KMS-11 (cell line): ENCODE results near the gene DPP10.
"Not testable (repeated sequence)": the region's sequence is repeated elsewhere in the genome, so short reads cannot be mapped to it uniquely, and the experiment has no call there.

Source experiments
- H2AFZ ChIP-seq: fragments of 200-600 bp; sonication (generic); 2 replicates; pipeline ENCODE4 v1.6.1; 2016; ENCODE audit warnings: antibody characterized with exemption, mixed run types, low read depth
- H3K27ac ChIP-seq: fragments of 200-600 bp; sonication (generic); 2 replicates; pipeline ENCODE4 v1.6.1; 2016; ENCODE audit warnings: mild to moderate bottlenecking, mixed run types
- H3K27me3 ChIP-seq: fragments of 200-600 bp; sonication (generic); 2 replicates; pipeline ENCODE4 v1.6.1; 2017; ENCODE audit warnings: mild to moderate bottlenecking, low read depth, mixed run types, moderate library complexity; ENCODE audit not compliant: insufficient read depth
- H3K36me3 ChIP-seq: fragments of 200-600 bp; sonication (generic); 2 replicates; pipeline ENCODE4 v1.6.1; 2017; ENCODE audit warnings: mild to moderate bottlenecking, mixed run types; ENCODE audit not compliant: insufficient read depth
- H3K4me1 ChIP-seq: fragments of 200-600 bp; sonication (generic); 2 replicates; pipeline ENCODE4 v1.6.1; 2016; ENCODE audit warnings: mild to moderate bottlenecking, low read depth, mixed run types; ENCODE audit not compliant: poor library complexity, severe bottlenecking
- H3K4me2 ChIP-seq: fragments of 200-600 bp; sonication (generic); 2 replicates; pipeline ENCODE4 v1.7.0; 2016; ENCODE audit warnings: mild to moderate bottlenecking, mixed run types
- H3K4me3 ChIP-seq: fragments of 200-600 bp; sonication (generic); IDR thresholded peaks from 2 replicates; pipeline ENCODE4 v1.6.1; 2017; ENCODE audit warnings: low read depth, low read length, mixed read lengths; ENCODE audit not compliant: insufficient read depth
- H3K79me2 ChIP-seq: fragments of 200-600 bp; sonication (generic); 2 replicates; pipeline ENCODE4 v1.6.1; 2016; ENCODE audit warnings: low read depth, mixed run types; ENCODE audit not compliant: insufficient read depth
- H3K9ac ChIP-seq: fragments of 200-600 bp; sonication (generic); 2 replicates; pipeline ENCODE4 v1.6.1; 2016; ENCODE audit warnings: mild to moderate bottlenecking, mixed run types
- H4K20me1 ChIP-seq: fragments of 200-600 bp; sonication (generic); 2 replicates; pipeline ENCODE4 v1.6.1; 2016; ENCODE audit warnings: mild to moderate bottlenecking, mixed run types; ENCODE audit not compliant: insufficient read depth
- CTCF ChIP-seq: fragments of 200-600 bp; sonication (generic); conservative IDR thresholded peaks from 2 replicates; pipeline ENCODE4 v1.6.1; 2017; ENCODE audit warnings: low read depth, mild to moderate bottlenecking, antibody characterized with exemption, low read length, moderate library complexity, mixed read lengths

DPP10 gene

DNA sequence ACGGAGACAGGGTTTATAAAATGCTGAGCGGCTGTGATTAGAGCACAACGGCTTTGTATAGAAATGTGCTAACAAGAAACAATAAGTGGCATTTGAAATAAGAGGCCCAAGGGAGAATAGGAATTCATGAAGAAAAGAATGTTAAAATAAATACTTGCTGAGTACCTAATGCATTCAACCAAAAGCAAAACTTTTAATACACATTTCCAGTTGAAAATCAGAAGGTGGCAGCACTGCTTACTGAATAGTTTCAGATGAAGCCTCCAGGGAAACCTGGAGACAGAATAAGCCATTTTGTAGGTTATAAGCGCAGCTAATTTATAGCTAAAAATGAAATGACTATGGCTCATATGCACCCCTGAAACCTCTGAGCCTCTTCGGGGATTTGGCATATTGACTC lies 286.6 kb downstream of the DPP10 start:
- Histone ChIP-seq H2AFZ (no peak overlapping the region), H3K27me3 (no peaks in the 10 kb centered on the region), H3K4me1 (no peaks in the 10 kb centered on the region), H3K4me2 (no peak overlapping the region), H3K4me3 (no peak overlapping the region), H3K9ac (no peak overlapping the region), H3K27ac (no peak overlapping the region), H3K79me2 (no peaks in the 10 kb centered on the region), H3K36me3 (no peaks in the 10 kb centered on the region), H4K20me1 (no peaks in the 10 kb centered on the region)
- TF ChIP-seq CTCF: no peak

DNA sequence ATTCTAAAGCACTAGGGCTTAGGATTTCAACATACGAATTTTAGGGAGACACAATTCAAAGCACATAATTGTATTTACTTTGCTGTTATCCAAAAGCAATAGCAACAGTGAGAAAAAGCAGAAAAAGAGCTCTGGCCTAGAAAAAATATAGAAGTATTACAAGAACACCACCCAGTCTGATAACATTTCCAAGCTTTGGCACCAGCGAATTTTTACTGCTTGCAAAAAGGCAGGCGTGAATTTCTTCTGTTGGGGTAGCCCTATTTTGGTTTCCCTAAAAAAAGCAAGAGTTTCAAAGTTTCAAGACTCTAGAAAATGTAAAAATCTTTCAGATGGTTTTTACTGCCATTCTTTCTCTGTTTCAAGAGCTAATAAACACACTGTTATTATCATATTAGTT lies 292.7 kb downstream of the DPP10 start:
- no peaks in the 10 kb centered on the region for H3K79me2 ChIP-seq
- TF ChIP-seq CTCF: no peak
- H3K9ac ChIP-seq: no peak overlapping the region
- no peak overlapping the region for H3K27ac ChIP-seq
- no peaks in the 10 kb centered on the region for H4K20me1 ChIP-seq
- H3K27me3 ChIP-seq: no peaks in the 10 kb centered on the region
- no peaks in the 10 kb centered on the region for H3K36me3 ChIP-seq
- H3K4me2 ChIP-seq: no peak overlapping the region
- H3K4me1 ChIP-seq: no peaks in the 10 kb centered on the region
- no peak overlapping the region for H3K4me3 ChIP-seq
- no peak overlapping the region for H2AFZ ChIP-seq

DNA sequence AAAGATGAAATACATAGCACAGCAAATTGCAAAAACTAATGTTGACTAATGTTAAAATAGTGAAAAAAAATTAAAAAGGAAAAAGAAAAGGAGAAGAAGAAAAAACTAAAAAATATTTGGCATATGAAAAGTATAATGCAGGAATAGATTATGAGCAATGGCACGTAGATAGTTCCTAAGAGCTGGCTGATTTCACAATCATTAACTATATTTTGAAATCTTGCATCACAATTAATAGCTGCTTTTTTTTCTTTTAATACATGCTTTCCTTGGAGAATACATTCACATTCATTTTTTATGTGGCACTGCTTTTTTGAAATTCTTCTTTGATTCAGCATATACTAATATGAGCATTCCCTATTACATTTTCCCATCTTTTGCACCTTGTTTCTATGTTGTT lies 299.8 kb downstream of the DPP10 start:
- no peaks in the 10 kb centered on the region for H4K20me1 ChIP-seq
- no peak overlapping the region for H3K4me2 ChIP-seq
- H3K79me2 ChIP-seq: no peaks in the 10 kb centered on the region
- no peaks in the 10 kb centered on the region for H3K4me1 ChIP-seq
- no peak overlapping the region for H3K9ac ChIP-seq
- H2AFZ ChIP-seq: no peak overlapping the region
- TF ChIP-seq CTCF: no peak
- H3K4me3 ChIP-seq: no peak overlapping the region
- H3K27me3 ChIP-seq: no peaks in the 10 kb centered on the region
- H3K36me3 ChIP-seq: no peaks in the 10 kb centered on the region
- no peak overlapping the region for H3K27ac ChIP-seq

- no peak overlapping the region for H2AFZ ChIP-seq
- no peaks in the 10 kb centered on the region for H3K36me3 ChIP-seq
- H3K4me2 ChIP-seq: no peak overlapping the region
- H3K27ac ChIP-seq: no peak overlapping the region
- H4K20me1 ChIP-seq: no peaks in the 10 kb centered on the region
- H3K79me2 ChIP-seq: no peaks in the 10 kb centered on the region
- H3K27me3 ChIP-seq: no peaks in the 10 kb centered on the region
- no peak overlapping the region for H3K9ac ChIP-seq
- H3K4me3 ChIP-seq: no peak overlapping the region
- no peaks in the 10 kb centered on the region for H3K4me1 ChIP-seq
- no peak for TF ChIP-seq CTCF
Observed at GRCh38 chr2:114745700-114746099, 303.3 kb downstream of the DPP10 start.

GRCh38 chr2:114748175-114748574 lies 305.7 kb downstream of the DPP10 start:
- not testable (repeated sequence) for H4K20me1 ChIP-seq, H3K27me3 ChIP-seq, H3K9ac ChIP-seq, H3K27ac ChIP-seq, H3K4me1 ChIP-seq, H3K4me3 ChIP-seq, H3K4me2 ChIP-seq, H2AFZ ChIP-seq, H3K36me3 ChIP-seq, H3K79me2 ChIP-seq
